SU-DHL-6 (cell line): ENCODE results near the gene SSC4D.

Source experiments
- H2AFZ ChIP-seq: fragments of 200-600 bp; sonication (generic); 2 replicates; pipeline ENCODE4 v1.6.1; 2014; ENCODE audit warnings: low read depth, mild to moderate bottlenecking, moderate library complexity, mixed read lengths, antibody characterized with exemption, low read length; ENCODE audit not compliant: severe bottlenecking
- H3F3A ChIP-seq: fragments of 200-600 bp; shearing (Covaris generic); 2 replicates; pipeline ENCODE4 v1.6.0; 2016; ENCODE audit warnings: antibody characterized with exemption, mild to moderate bottlenecking; ENCODE audit not compliant: insufficient read depth
- H3K27ac ChIP-seq: fragments of 200-600 bp; sonication (generic); 2 replicates; pipeline ENCODE4 v1.5.1; 2016; ENCODE audit warnings: low read depth, mild to moderate bottlenecking, low read length, moderate library complexity, mixed read lengths
- H3K27me3 ChIP-seq: fragments of 200-600 bp; sonication (generic), shearing (Covaris generic); 2 replicates; pipeline ENCODE4 v1.6.0; 2014; ENCODE audit warnings: mild to moderate bottlenecking, low read length
- H3K36me3 ChIP-seq: fragments of 200-600 bp; sonication (generic); 2 replicates; pipeline ENCODE4 v1.6.1; 2014; ENCODE audit warnings: mild to moderate bottlenecking, low read length, mixed read lengths
- H3K4me2 ChIP-seq: fragments of 300-600, 200-600 bp; shearing (Covaris generic), sonication (generic); 2 replicates; pipeline ENCODE4 v1.6.0; 2014; ENCODE audit warnings: low read length, low read depth, mild to moderate bottlenecking; ENCODE audit not compliant: poor library complexity, severe bottlenecking
- H3K4me3 ChIP-seq: fragments of 200-600 bp; sonication (generic); 2 replicates; pipeline ENCODE4 v1.5.1; 2014; ENCODE audit warnings: antibody characterized with exemption, low read length, mild to moderate bottlenecking, mixed read lengths; ENCODE audit not compliant: insufficient read depth, poor library complexity, severe bottlenecking
- H3K79me2 ChIP-seq: fragments of 200-600 bp; sonication (generic); 2 replicates; pipeline ENCODE4 v1.6.1; 2014; ENCODE audit warnings: mild to moderate bottlenecking, low read length, moderate library complexity; ENCODE audit not compliant: insufficient read depth
- H3K9ac ChIP-seq: fragments of 200-600 bp; sonication (generic); 2 replicates; pipeline ENCODE4 v1.7.0; 2014; ENCODE audit warnings: mild to moderate bottlenecking, low read length
- H3K9me2 ChIP-seq: fragments of 200-600 bp; sonication (generic); replicated peaks from 2 replicates; pipeline ENCODE4 v1.6.1; 2014; ENCODE audit warnings: low read length; ENCODE audit not compliant: insufficient read depth
- H3K9me3 ChIP-seq: fragments of 200-600 bp; sonication (generic); 2 replicates; pipeline ENCODE4 v1.6.1; 2014; ENCODE audit warnings: low read length, mixed read lengths; ENCODE audit not compliant: insufficient read depth
- H4K20me1 ChIP-seq: fragments of 200-600 bp; sonication (generic); 2 replicates; pipeline ENCODE4 v1.6.1; 2014; ENCODE audit warnings: low read depth, mild to moderate bottlenecking, antibody characterized with exemption, low read length, moderate library complexity, mixed read lengths
- EZH2phosphoT487 ChIP-seq: fragments of 200-600 bp; sonication (generic), shearing (Covaris generic); conservative IDR thresholded peaks from 2 replicates; pipeline ENCODE4 v1.6.1; 2018; ENCODE audit warnings: mild to moderate bottlenecking, antibody characterized with exemption, low read length, moderate library complexity, mixed read lengths
- TF ChIP-seq, protein P1 (sequence below): fragments of 200-600 bp; sonication (generic); IDR thresholded peaks from one replicate; pipeline ENCODE4 v1.5.1; 2017; ENCODE audit warnings: antibody characterized with exemption, mild to moderate bottlenecking, low read length, moderate library complexity; ENCODE audit not compliant: insufficient read depth, poor library complexity, severe bottlenecking

SSC4D gene

DNA sequence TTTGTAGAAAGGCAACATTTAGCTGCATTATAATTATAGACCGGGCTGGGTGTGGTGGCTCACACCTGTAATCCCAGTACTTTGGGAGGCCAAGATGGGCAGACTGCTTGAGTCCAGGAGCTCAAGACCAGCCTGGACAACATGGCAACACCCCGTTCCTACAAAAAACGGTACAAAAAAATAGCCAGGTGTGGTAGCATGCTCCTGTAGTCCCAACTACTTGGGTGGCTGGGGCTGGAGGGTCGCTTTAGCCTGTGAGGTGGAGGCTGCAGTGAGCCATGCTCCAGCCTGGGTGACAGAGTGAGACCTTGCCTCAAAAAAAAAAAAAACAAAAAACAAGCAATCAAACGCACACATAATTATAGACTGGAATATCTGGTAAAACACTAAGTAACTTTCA lies 55.8 kb downstream of the SSC4D start:
- Histone ChIP-seq H2AFZ (no peak overlapping the region), H3F3A (no peaks in the 10 kb centered on the region), H3K36me3 (peaks cover 34% of the 10 kb centered on the region), H3K27ac (no peak overlapping the region), H3K79me2 (peaks cover 100% of the 10 kb centered on the region), H3K4me2 (no peak overlapping the region), H3K4me3 (no peak overlapping the region), H3K9ac (no peak overlapping the region), H4K20me1 (peaks cover 50% of the 10 kb centered on the region), H3K9me3 (no peaks in the 10 kb centered on the region), H3K9me2 (no peaks in the 10 kb centered on the region), H3K27me3 (no peaks in the 10 kb centered on the region)
- TF ChIP-seq, protein P1, sequence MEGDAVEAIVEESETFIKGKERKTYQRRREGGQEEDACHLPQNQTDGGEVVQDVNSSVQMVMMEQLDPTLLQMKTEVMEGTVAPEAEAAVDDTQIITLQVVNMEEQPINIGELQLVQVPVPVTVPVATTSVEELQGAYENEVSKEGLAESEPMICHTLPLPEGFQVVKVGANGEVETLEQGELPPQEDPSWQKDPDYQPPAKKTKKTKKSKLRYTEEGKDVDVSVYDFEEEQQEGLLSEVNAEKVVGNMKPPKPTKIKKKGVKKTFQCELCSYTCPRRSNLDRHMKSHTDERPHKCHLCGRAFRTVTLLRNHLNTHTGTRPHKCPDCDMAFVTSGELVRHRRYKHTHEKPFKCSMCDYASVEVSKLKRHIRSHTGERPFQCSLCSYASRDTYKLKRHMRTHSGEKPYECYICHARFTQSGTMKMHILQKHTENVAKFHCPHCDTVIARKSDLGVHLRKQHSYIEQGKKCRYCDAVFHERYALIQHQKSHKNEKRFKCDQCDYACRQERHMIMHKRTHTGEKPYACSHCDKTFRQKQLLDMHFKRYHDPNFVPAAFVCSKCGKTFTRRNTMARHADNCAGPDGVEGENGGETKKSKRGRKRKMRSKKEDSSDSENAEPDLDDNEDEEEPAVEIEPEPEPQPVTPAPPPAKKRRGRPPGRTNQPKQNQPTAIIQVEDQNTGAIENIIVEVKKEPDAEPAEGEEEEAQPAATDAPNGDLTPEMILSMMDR: no peak
- no peak for TF ChIP-seq EZH2phosphoT487

GRCh38 chr7:76352193-76352592 lies 57.3 kb downstream of the SSC4D start:
- Histone ChIP-seq H3K79me2 (peaks cover 100% of the 10 kb centered on the region), H3K9ac (no peak overlapping the region), H4K20me1 (peaks cover 54% of the 10 kb centered on the region), H3K36me3 (peaks cover 37% of the 10 kb centered on the region), H3K9me3 (no peaks in the 10 kb centered on the region), H3K27me3 (no peaks in the 10 kb centered on the region), H3F3A (no peaks in the 10 kb centered on the region), H2AFZ (no peak overlapping the region), H3K4me2 (no peak overlapping the region), H3K9me2 (no peaks in the 10 kb centered on the region), H3K4me3 (no peak overlapping the region), H3K27ac (no peak overlapping the region)
- no peak for TF ChIP-seq EZH2phosphoT487
- TF ChIP-seq, protein P1: no peak

DNA sequence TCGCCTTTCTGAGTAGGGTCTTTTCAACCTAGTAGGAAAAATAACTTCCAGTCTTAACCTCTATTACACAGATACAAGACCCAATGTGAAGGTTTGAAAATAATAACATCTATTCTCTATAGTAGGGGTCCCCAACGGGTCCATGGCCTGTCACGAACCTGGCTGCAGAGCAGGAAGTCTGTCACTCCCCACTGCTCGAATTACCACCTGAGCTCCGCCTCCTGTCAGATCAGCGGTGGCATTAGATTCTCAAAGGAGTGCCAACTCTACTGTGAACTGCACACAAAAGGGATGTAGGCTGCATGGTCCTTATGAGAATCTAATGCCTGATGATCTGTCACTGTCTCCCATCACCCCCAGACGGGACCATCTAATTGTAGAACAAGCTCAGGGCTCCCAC lies 58.1 kb downstream of the SSC4D start:
- H3K27me3 ChIP-seq: no peaks in the 10 kb centered on the region
- no peak overlapping the region for H3K4me2 ChIP-seq
- no peaks in the 10 kb centered on the region for H3F3A ChIP-seq
- H3K36me3 ChIP-seq: peaks cover 35% of the 10 kb centered on the region
- no peak overlapping the region for H2AFZ ChIP-seq
- no peak overlapping the region for H3K27ac ChIP-seq
- H3K9ac ChIP-seq: no peak overlapping the region
- H4K20me1 ChIP-seq: peaks cover 46% of the 10 kb centered on the region
- H3K9me3 ChIP-seq: no peaks in the 10 kb centered on the region
- no peak for TF ChIP-seq EZH2phosphoT487
- TF ChIP-seq, protein P1: no peak
- H3K79me2 ChIP-seq: peaks cover 100% of the 10 kb centered on the region
- no peak overlapping the region for H3K4me3 ChIP-seq
- H3K9me2 ChIP-seq: no peaks in the 10 kb centered on the region

GRCh38 chr7:76349313-76349885 lies 60.1 kb downstream of the SSC4D start:
- H3K79me2 ChIP-seq: peaks cover 98% of the 10 kb centered on the region
- TF ChIP-seq, protein P1: no peak
- no peak for TF ChIP-seq EZH2phosphoT487
- no peak overlapping the region for H3K4me2 ChIP-seq
- H2AFZ ChIP-seq: no peak overlapping the region
- no peaks in the 10 kb centered on the region for H3K9me2 ChIP-seq
- no peak overlapping the region for H3K27ac ChIP-seq
- H3K27me3 ChIP-seq: no peaks in the 10 kb centered on the region
- no peak overlapping the region for H3K9ac ChIP-seq
- peaks cover 27% of the 10 kb centered on the region for H4K20me1 ChIP-seq
- no peaks in the 10 kb centered on the region for H3F3A ChIP-seq
- peaks cover 22% of the 10 kb centered on the region; the same call in 1 of the 2 replicates for H3K36me3 ChIP-seq
- no peak overlapping the region for H3K4me3 ChIP-seq
- no peaks in the 10 kb centered on the region for H3K9me3 ChIP-seq
